NCI-H345 treated with DMSO at 0.1 percent for 48 hours (cell line): ENCODE results near the gene BHLHA15.

ENCODE experiments used
- DNase-seq: peaks from one replicate; lab custom pipeline; 2025; ENCODE audit not compliant: unreplicated experiment; lab: John Stamatoyannopoulos, UW

Gene BHLHA15

DNA sequence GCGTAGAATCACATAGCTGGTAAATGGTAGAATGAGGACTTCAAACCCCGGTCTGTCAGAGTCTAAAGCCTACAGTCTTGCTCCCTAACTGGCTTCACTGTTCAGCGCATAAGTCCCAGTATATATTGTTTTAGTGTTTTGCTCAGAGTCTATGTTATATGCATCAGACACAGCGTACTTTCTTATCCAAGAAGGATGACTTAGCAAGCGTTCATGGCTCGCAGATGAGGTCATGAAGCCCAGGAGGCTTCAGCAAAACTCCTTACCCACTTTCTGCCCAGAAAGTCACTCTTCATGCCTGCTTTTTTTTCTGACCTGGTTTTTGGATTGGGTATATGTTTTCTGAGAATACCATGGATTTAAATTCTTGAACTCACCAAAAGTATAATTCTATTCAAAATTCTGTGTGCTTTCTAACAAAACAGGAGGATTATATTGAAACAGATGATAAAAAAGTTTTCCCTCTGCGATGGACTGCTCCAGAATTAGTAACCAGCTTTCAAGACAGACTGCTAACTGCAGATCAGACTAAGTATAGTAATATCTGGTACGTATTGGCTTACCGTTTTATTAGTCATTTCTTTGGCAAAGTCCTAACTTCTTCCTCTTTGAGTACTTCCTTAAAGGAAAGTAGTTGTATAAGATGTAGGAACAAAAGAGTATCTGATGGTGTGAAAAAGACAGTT lies 24.6 kb upstream of the BHLHA15 start:
- DNase-seq, result no peak

GRCh38 chr7:98187138-98187502 lies 24.1 kb upstream of the BHLHA15 start:
- no peak for DNase-seq

DNA sequence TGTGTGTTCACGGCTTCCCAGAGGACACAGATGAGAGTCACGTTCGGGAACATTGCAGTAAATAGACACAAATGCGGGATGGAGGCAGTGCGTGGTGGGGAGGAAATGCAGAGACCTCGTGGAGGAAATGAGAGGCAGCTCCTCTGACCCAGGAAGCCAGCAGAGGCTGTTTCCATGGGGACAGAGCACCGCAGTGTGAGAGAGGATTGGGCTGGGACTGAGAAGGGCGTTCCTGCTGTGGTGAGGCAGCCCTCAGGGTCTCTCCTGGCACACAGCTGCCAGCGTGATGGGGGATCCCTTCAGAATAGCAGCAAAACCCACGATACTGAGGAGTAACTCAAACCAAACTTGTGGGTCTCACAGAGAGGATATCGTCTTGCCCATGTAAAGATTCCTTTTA lies 21.7 kb upstream of the BHLHA15 start:
- no peak for DNase-seq

DNA sequence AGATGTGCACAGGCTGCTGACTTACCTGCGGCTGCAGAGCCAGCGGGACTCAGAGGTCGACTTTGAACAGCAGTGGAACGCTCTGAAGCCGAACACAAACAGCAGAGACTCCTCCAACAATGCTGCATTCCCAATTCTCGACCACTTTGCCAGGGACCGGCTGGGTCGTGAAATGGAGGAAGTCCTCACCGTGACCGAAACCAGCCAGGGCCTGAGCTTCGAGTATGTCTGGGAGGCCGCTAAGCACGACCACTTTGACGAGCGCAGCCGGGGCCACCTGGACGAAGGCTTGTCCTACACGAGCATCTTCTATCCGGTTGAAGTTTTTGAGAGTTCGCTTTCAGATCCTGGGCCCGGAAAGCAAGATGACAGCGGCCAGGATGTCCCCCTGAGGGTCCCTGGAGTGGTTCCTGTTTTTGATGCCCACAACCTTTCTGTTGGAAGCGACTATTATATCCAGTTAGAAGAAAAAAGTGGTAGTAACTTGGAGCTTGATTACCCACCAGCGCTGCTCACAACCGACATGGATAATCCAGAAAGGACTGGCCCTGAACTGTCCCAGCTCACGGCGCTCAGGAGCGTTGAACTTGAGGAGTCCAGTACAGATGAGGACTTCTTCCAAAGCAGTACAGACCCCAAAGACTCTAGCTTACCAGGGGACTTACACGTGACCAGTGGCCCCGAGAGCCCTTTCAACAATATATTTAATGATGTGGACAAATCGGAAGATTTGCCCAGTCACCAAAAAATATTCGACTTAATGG lies 19.4 kb upstream of the BHLHA15 start:
- no peak for DNase-seq

DNA sequence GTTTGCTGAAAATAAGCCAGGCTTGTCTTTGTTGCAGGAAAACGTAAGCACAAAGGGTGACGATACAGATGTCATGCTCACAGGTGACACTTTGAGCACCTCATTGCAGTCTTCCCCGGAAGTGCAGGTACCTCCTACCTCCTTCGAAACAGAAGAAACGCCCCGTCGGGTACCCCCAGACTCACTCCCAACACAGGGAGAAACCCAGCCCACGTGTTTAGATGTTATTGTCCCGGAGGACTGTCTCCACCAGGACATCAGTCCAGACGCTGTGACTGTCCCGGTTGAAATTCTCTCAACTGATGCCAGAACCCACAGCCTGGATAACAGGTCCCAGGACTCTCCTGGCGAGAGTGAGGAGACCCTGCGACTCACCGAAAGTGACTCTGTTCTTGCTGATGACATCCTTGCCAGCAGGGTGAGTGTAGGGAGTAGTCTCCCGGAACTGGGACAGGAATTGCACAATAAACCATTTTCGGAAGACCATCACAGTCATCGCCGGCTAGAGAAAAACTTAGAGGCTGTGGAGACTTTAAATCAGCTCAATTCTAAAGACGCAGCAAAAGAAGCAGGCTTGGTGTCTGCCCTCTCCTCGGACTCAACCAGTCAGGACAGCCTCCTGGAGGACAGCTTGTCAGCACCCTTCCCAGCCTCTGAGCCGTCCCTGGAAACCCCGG lies 18.3 kb upstream of the BHLHA15 start:
- DNase-seq, result no peak

DNA sequence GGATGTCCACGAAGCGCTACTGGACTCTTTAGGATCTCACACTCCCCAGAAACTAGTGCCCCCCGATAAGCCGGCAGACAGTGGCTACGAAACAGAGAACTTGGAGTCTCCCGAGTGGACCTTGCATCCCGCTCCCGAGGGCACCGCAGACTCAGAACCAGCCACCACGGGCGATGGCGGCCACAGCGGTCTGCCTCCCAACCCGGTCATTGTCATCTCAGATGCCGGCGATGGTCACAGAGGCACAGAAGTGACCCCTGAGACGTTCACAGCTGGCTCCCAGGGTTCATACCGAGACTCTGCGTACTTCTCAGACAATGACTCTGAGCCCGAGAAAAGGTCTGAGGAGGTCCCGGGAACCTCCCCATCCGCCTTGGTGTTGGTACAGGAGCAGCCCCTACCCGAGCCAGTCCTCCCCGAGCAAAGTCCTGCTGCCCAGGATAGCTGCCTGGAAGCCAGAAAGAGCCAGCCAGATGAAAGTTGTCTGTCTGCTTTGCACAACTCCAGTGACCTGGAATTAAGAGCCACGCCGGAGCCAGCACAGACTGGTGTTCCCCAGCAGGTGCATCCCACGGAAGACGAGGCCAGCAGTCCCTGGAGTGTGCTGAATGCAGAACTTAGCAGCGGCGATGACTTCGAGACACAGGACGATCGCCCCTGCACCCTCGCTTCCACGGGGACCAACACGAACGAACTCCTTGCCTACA lies 17.6 kb upstream of the BHLHA15 start:
- no peak for DNase-seq

GRCh38 chr7:98194186-98194585 lies 17.1 kb upstream of the BHLHA15 start:
- DNase-seq, result no peak

DNA sequence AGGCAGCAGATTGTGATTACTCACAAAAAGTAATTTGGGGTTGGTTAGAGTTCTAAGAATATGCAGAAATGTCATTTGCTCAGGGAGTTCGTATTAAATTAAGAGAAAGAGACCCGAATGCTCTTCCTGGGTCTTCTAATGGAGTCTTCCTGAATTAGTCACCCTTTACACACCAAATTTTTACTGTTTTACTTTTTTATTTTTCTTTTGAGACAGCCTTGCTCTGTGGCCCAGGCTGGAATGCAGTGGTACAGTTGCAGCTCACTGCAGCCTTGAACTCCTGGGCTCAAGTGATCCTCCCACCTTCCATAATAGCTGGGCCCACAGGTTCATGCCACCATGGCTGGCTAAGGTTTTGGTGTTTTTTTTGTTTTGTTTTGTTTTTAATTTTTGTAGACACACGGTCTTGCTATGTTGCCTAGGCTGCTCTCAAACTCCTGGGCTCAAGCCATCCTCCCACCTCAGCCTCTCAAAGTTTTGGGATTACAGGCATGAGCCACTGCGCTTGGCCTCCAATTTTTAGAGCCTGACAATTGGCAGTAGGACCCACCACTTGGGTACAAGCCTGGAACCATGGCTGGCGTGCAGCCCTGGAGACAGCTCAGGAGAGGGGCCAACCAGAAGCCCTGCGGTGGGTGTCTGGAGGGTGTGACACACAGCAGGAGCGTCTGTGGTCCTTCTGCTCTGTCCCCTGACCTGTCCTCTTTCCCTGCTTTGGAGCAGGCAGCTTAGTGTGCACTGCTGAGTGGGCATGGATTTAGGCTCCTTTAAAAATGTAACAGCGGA lies 16.4 kb upstream of the BHLHA15 start:
- DNase-seq, result no peak

DNA sequence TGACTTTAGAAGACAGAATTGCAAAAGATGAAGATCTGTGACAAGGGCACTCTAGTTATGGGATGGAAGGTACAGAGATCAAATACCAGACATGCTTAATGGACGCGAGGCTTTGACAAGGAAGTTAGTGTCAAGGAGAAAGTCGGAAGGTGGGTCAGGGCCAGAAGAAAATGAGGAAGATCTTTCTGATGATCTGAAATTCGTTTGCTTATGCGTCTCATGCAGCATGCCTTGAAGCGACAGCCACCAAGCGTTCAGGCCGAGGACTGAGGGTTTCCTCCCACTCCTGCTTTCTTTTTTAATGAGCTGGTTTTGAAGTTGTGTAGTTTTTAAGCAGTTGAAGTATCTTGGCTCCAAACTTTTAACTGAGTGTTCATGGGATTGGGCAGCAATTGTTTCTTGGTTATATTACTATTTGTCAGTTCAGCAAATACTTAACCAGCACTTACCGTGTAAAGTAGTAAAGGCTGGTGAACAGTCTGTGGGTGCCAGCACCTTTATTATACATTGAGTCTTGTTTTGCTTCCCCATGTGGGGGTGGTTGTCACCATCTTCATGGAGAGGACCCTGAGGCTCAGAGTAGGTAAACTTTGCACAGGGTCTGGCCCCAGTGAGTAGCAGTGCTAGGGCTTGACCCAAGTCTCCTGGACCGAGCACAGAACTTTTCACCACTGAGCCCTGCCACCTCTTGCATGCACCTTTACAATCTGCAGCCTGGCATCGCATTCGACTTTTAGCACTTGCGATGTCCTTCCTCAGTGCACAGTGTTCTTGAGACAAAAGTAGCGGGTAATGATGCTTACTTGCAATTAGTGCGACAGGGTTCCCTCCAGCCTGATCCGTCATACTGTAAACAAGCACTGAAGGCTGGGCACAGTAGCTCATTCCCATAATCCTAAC lies 14.3 kb upstream of the BHLHA15 start:
- no peak for DNase-seq

GRCh38 chr7:98199131-98199530 lies 12.1 kb upstream of the BHLHA15 start:
- no peak for DNase-seq

DNA sequence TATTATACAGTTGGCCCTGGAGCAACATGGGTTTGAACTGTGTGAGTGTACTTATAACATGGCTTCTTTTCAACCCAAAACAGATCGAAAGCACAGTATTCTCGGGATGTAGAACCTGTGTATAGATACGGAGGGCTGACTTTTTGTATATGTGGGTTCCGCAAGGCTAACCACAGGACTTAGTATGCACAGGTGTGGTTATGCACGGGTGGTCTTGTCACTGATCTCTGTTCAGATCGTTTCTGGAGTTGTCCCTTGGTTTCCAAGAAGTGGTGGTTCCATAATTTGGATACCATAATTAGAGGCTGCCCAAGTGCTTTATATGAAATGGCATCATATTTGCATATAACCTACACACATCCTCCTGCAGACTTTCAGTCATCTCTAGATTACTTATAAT lies 10.9 kb upstream of the BHLHA15 start:
- DNase-seq, result no peak

- DNase-seq, result no peak
Observed at GRCh38 chr7:98202367-98203195, 8.7 kb upstream of the BHLHA15 start.

DNA sequence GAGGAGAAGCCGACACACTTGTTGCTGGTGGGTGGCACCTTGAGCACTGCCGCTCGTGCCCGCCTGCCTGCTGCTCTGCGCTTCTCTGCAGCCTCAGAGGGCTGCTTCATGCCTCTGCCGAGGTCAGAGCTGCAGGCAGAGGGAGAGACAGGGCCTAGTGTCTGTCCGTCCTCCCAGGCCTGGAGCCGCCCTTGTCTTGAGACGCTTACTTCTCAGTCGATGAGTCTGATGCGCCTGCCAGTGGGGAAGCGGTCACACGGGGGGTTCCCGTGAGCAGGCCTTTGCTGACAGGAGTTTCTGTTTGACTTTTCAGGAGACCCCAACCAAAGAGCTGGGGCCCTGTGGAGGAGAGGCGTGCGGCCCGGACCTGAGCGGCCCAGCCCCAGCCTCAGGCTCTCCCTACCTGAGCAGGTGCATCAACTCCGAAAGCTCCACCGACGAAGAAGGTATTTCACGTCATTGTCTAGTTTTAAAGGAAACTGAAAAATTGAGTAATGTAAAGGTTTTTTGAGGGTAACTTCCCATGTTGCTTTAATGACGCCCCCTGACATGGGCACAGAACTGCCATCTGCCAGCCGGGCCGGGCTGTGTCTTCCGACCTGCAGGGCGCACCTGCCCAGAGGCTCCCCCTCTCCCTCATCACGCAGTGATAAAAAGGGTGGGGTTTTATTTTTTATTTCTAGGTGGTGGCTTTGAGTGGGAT lies 7.8 kb upstream of the BHLHA15 start:
- DNase-seq, result no peak

- DNase-seq, result no peak
Observed at GRCh38 chr7:98203964-98204605, 7.2 kb upstream of the BHLHA15 start.

GRCh38 chr7:98204670-98205069 lies 6.6 kb upstream of the BHLHA15 start:
- DNase-seq, result no peak

DNA sequence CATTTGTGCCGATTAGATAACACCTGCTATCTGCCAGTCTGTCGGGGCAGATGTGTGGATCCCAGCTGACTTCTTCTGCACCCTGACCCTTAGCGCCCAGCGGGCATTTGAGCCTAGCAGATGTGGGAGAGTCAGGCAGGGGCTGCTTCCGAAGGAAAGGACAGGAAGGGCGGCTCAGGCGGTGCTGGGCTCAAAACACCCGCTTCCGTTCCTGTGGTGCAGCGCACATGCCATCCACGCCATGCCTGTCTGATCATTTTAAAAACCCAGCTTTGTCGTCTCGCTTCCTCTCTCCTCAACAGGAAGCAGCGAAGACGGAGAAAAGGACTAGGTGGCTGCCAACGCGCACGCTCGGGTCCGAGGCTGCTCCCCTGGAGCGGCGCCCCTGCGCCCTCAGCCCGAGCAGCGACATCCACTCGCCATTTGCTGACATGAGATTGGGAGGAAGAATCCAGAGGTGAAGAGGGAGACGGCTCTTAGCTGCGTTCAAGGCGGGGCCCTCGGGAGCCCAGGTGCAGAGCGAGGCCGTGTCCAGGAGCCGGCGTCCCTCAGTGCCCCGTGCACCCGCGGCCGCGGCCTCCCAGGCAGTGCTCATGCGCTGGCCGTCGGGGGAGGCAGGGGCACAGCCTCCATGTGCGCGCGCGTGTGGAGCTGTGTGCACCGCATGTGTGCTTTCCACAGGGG lies 5.9 kb upstream of the BHLHA15 start:
- DNase-seq, result no peak
